ENCODE measurements around the gene CDKL2.

DNA sequence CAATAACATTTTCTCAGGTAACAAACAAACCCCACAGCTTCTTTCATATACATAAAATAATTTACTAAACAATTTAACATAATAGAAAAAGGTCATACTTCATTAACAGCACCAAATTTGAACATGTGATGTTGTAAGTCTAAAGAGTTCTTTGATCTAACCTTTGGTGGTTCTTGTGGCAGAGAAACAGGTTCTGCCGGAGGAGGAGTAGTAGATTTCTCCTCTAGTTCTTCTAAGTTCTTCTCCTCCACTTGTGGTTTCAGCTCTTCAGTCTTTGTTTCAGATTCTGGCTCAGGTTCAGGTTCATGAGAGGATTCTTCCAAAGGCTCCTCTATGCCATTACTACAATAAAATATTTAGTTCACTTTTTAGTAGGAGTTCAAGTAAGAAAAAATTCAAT, 24.6 kb upstream of the CDKL2 start:
- TF ChIP-seq CTCF (IDR thresholded peaks at IDR 0.05; ENCODE audit: low read depth, low read length) (no peak), POLR2A (IDR thresholded peaks at IDR 0.05; ENCODE audit: extremely low read depth, insufficient read length) (no peak), MYC (IDR thresholded peaks at IDR 0.05; ENCODE audit: low read depth, low read length) (no peak)

Data from NB4 (cell line).